ENCODE data around the gene CACNA1E. TPM values are rescaled to one million over a fixed set of nuclear protein-coding genes. Genes with fewer than 3 reads are reported as not detected.

Gene CACNA1E
- total and polyA plus RNA-seq, 2 of the 4 experiments (the other 2 are of a cell fraction), result not detected

DNA sequence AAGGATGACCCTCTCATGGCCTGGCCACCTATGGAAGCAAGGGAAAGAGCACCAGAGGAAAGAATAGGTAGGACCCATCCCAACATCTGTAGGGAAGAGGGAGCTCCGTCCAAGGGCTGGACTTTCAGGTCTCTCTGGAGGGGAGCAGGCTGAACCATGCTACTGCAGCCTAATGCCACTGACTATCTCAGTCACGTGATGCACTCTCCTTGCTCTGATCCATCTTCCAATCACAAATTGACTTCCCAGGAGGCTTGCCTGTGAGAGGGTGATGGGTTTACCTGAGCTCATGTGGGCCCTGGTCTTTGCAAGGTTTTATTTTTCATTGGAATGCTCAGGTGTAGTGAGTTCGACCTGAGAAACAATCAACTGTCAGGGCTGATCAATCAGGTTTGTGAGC, 128.8 kb downstream of the CACNA1E start:
- no peak overlapping the region for H3K4ac ChIP-seq (ENCODE audit: low read depth, low read length)
- H3K27ac ChIP-seq (ENCODE audit: insufficient read depth, low read length), result no peak overlapping the region
- no peak overlapping the region for H2AFZ ChIP-seq (replicated peaks; ENCODE audit: low read length, poor library complexity)
- no peak overlapping the region for H2BK5ac ChIP-seq (ENCODE audit: low read depth, low read length, poor library complexity, severe bottlenecking)
- H4K5ac ChIP-seq (ENCODE audit: low read depth, low read length), result no peak overlapping the region
- no peaks in the 10 kb centered on the region for H3K79me1 ChIP-seq (ENCODE audit: low read depth in 1 of 2, low read length in 2 of 2)
- H3K23ac ChIP-seq (ENCODE audit: low read depth, low read length), result no peak overlapping the region
- no peak overlapping the region for H2BK120ac ChIP-seq (ENCODE audit: low read depth, low read length)
- no peaks in the 10 kb centered on the region for H3K9me1 ChIP-seq (ENCODE audit: insufficient read depth, low read length)
- no peak overlapping the region for H3K14ac ChIP-seq (replicated peaks; ENCODE audit: low read depth, low read length)
- dilution Hi-C loops (cut with HindIII; ENCODE audit: low sequenced_read_pairs, unreplicated experiment) (no loop called here), intact Hi-C loops (cut with micrococcal nuclease) (no loop called here), in situ Hi-C loops (cut with MboI; ENCODE audit: low sequenced_read_pairs) (no loop called here)
- H3K4me3 ChIP-seq (ENCODE audit: insufficient read depth, low read depth, low read length), result no peak overlapping the region
- no peak overlapping the region for H4K8ac ChIP-seq (ENCODE audit: low read depth in 2 of 2, low read length in 2 of 2)
- peaks cover 1% of the 10 kb centered on the region; the same call in 1 of the 2 replicates for H3K9me3 ChIP-seq (ENCODE audit: control insufficient read depth, insufficient read depth, low read length)
- POLR2A ChIA-PET (ENCODE audit: unreplicated experiment), result no interaction called here
- H3K4me2 ChIP-seq (ENCODE audit: low read depth, low read length), result no peak overlapping the region
- H3K18ac ChIP-seq (ENCODE audit: low read depth, low read length), result no peak overlapping the region
- no peaks in the 10 kb centered on the region for H3K27me3 ChIP-seq (ENCODE audit: control insufficient read depth, insufficient read depth, low read length)
- WGBS, 2 experiments (ENCODE audit: extremely low coverage in 2 of 2, insufficient read length in 1 of 2), result no CpG with 5 or more reads among the region's 3 CpGs
- no peak overlapping the region for H2BK20ac ChIP-seq (ENCODE audit: low read depth, low read length)
- no peak for TF ChIP-seq RAD21 (IDR thresholded peaks at IDR 0.05; ENCODE audit: low read length)
- TF ChIP-seq FOS (IDR thresholded peaks at IDR 0.05; ENCODE audit: low read depth, low read length), result no peak
- TF ChIP-seq CHD1 (IDR thresholded peaks at IDR 0.05; ENCODE audit: low read depth, low read length), result no peak
- no peak for TF ChIP-seq MAZ (IDR thresholded peaks at IDR 0.05; ENCODE audit: borderline replicate concordance, low read depth, low read length)
- TF ChIP-seq POLR2A (IDR thresholded peaks at IDR 0.05; ENCODE audit: low read depth, low read length), result no peak
- no peak for TF ChIP-seq BHLHE40 (IDR thresholded peaks at IDR 0.05; ENCODE audit: low read depth, low read length)
- no peak for TF ChIP-seq ELK1 (IDR thresholded peaks at IDR 0.05; ENCODE audit: borderline replicate concordance, low read depth, low read length)
- TF ChIP-seq, protein P1, sequence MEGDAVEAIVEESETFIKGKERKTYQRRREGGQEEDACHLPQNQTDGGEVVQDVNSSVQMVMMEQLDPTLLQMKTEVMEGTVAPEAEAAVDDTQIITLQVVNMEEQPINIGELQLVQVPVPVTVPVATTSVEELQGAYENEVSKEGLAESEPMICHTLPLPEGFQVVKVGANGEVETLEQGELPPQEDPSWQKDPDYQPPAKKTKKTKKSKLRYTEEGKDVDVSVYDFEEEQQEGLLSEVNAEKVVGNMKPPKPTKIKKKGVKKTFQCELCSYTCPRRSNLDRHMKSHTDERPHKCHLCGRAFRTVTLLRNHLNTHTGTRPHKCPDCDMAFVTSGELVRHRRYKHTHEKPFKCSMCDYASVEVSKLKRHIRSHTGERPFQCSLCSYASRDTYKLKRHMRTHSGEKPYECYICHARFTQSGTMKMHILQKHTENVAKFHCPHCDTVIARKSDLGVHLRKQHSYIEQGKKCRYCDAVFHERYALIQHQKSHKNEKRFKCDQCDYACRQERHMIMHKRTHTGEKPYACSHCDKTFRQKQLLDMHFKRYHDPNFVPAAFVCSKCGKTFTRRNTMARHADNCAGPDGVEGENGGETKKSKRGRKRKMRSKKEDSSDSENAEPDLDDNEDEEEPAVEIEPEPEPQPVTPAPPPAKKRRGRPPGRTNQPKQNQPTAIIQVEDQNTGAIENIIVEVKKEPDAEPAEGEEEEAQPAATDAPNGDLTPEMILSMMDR (conservative IDR thresholded peaks at IDR 0.05; ENCODE audit: low read depth, low read length), result no peak
- no peak for TF ChIP-seq CEBPB (IDR thresholded peaks at IDR 0.05; ENCODE audit: low read depth, low read length)
- no peak for TF ChIP-seq RFX5 (IDR thresholded peaks at IDR 0.05; ENCODE audit: low read depth, low read length)
- TF ChIP-seq MAFK (IDR thresholded peaks at IDR 0.05; ENCODE audit: low read depth, low read length), result no peak
- no peak for TF ChIP-seq NFE2L2 (IDR thresholded peaks at IDR 0.05; ENCODE audit: low read depth, low read length)
- no peak for TF ChIP-seq RCOR1 (IDR thresholded peaks at IDR 0.05; ENCODE audit: insufficient replicate concordance, low read length)
- no peaks in the 10 kb centered on the region for H3K4me1 ChIP-seq (ENCODE audit: control insufficient read depth, insufficient read depth, low read length)
- no peak overlapping the region for H2BK15ac ChIP-seq (ENCODE audit: low read depth, low read length)
- H3K56ac ChIP-seq (ENCODE audit: extremely low read depth, insufficient read depth, low read length), result no peak overlapping the region
- H3K36me3 ChIP-seq (ENCODE audit: control insufficient read depth, insufficient read depth, low read length), result no peaks in the 10 kb centered on the region
- BruUV-seq (replicated peaks), result no TSS peak
- no peak overlapping the region for H2AK5ac ChIP-seq (ENCODE audit: low read depth, low read length)
- H3K9ac ChIP-seq (ENCODE audit: low read depth, low read length), result no peak overlapping the region
- CTCF ChIA-PET, result no interaction called here
- no peaks in the 10 kb centered on the region for H4K20me1 ChIP-seq (ENCODE audit: insufficient read depth, low read length)
- ATAC-seq (ENCODE audit: low read depth), result no peak
- H2AK9ac ChIP-seq (replicated peaks; ENCODE audit: low read depth, low read length, poor library complexity), result no peak overlapping the region
- DNase-seq, result no peak
- no peak overlapping the region for H4K91ac ChIP-seq (ENCODE audit: insufficient read depth, low read depth, low read length)

Data from IMR-90 (cell line).